ENCODE measurements around the gene ATXN1.

ATXN1 gene

DNA sequence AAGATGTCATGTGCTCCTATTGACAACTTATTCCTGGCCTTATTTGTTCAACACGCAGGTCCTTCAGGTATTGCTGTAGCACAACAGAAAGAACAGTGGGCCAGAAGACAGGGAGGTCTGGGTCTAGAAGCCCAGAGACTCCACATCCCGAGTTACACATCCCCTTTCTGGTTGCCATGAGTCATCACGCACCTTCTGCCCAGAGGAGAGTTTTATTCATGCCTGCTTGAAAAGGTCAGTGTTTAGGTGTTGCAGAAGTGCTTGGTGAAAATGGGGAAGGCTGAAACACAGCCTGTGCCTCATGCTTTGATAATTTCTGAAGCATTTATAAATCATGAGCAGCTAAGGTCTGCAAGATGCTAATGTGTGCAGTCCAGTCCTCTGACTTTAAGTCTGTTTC is 266.5 kb downstream of the ATXN1 start:
- TF ChIP-seq GABPA (IDR thresholded peaks at IDR 0.05; ENCODE audit: low read depth): no peak
- TF ChIP-seq, protein P1, sequence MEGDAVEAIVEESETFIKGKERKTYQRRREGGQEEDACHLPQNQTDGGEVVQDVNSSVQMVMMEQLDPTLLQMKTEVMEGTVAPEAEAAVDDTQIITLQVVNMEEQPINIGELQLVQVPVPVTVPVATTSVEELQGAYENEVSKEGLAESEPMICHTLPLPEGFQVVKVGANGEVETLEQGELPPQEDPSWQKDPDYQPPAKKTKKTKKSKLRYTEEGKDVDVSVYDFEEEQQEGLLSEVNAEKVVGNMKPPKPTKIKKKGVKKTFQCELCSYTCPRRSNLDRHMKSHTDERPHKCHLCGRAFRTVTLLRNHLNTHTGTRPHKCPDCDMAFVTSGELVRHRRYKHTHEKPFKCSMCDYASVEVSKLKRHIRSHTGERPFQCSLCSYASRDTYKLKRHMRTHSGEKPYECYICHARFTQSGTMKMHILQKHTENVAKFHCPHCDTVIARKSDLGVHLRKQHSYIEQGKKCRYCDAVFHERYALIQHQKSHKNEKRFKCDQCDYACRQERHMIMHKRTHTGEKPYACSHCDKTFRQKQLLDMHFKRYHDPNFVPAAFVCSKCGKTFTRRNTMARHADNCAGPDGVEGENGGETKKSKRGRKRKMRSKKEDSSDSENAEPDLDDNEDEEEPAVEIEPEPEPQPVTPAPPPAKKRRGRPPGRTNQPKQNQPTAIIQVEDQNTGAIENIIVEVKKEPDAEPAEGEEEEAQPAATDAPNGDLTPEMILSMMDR (IDR thresholded peaks at IDR 0.05; ENCODE audit: insufficient read depth, low read length): no peak
- peak; percentile 63; the same call in 1 of the 2 replicates for TF ChIP-seq SPI1 (IDR thresholded peaks at IDR 0.05; ENCODE audit: borderline replicate concordance, low read depth)
- Histone ChIP-seq H3K4me3 (replicated peaks; ENCODE audit: insufficient read depth, low read length) (no peak overlapping the region), H3K27ac (replicated peaks) (0 out of 2 replicates have a peak overlapping the region, but pooled peaks have one; percentile 20), H3K27me3 (ENCODE audit: insufficient read depth, poor library complexity, severe bottlenecking) (no peaks in the 10 kb centered on the region)
- DNase-seq (ENCODE audit: low read depth in 1 of 2, low spot score in 1 of 2): peak in 1 of 2 experiments; percentile 57

DNA sequence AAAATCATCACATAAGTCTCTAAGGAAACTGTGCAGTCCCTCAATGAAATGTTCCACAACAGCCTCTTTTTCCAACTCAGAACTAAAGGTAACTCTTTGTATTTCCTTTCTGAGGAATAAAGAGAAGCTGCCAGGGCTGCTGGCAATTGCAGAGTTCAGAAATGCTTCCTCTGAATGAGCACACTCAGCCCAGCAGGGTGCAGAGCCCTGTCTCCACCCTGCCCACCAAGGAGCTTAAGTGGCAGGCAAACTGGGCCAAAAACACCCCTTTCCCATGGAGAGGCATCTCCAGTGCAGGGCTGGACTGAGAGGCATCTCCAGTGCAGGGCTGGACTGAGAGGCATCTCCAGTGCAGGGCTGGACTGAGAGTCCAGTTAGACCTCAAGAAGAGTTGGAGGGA is 267.5 kb downstream of the ATXN1 start:
- Histone ChIP-seq H3K27ac (replicated peaks) (no peak overlapping the region), H3K27me3 (ENCODE audit: insufficient read depth, poor library complexity, severe bottlenecking) (no peaks in the 10 kb centered on the region), H3K4me3 (replicated peaks; ENCODE audit: insufficient read depth, low read length) (no peak overlapping the region)
- DNase-seq (ENCODE audit: low read depth in 1 of 2, low spot score in 1 of 2): no peak
- no peak for TF ChIP-seq POLR2AphosphoS5 (IDR thresholded peaks at IDR 0.05; ENCODE audit: low read depth)
- TF ChIP-seq SPI1 (IDR thresholded peaks at IDR 0.05; ENCODE audit: borderline replicate concordance, low read depth): no peak
- TF ChIP-seq GABPA (IDR thresholded peaks at IDR 0.05; ENCODE audit: low read depth): no peak
- TF ChIP-seq, protein P2, sequence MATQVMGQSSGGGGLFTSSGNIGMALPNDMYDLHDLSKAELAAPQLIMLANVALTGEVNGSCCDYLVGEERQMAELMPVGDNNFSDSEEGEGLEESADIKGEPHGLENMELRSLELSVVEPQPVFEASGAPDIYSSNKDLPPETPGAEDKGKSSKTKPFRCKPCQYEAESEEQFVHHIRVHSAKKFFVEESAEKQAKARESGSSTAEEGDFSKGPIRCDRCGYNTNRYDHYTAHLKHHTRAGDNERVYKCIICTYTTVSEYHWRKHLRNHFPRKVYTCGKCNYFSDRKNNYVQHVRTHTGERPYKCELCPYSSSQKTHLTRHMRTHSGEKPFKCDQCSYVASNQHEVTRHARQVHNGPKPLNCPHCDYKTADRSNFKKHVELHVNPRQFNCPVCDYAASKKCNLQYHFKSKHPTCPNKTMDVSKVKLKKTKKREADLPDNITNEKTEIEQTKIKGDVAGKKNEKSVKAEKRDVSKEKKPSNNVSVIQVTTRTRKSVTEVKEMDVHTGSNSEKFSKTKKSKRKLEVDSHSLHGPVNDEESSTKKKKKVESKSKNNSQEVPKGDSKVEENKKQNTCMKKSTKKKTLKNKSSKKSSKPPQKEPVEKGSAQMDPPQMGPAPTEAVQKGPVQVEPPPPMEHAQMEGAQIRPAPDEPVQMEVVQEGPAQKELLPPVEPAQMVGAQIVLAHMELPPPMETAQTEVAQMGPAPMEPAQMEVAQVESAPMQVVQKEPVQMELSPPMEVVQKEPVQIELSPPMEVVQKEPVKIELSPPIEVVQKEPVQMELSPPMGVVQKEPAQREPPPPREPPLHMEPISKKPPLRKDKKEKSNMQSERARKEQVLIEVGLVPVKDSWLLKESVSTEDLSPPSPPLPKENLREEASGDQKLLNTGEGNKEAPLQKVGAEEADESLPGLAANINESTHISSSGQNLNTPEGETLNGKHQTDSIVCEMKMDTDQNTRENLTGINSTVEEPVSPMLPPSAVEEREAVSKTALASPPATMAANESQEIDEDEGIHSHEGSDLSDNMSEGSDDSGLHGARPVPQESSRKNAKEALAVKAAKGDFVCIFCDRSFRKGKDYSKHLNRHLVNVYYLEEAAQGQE (IDR thresholded peaks at IDR 0.05; ENCODE audit: insufficient replicate concordance, low read depth): no peak
- TF ChIP-seq, protein P1 (IDR thresholded peaks at IDR 0.05; ENCODE audit: insufficient read depth, low read length): no peak

DNA sequence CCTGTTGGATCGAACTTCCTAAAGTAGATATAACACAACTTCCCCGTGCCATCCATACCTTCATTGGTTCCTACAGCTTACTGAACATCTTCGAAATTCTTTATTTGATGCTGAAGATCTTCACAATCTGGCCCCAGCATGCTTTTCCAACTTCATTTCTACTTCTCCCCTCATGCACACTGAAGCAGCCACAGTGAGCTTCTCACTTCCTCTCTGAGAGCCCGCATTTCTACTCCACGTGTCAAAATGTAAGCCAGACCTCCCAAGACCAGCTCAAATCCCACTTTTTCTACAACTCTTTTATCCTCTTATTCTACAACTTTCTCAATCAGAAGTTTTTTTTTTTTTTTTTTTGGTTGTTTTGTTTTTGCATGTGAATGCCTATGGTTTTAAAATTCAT is 268.1 kb downstream of the ATXN1 start:
- H3K27ac ChIP-seq (replicated peaks): peak overlapping the region; percentile 19; the same call in 1 of the 2 replicates

DNA sequence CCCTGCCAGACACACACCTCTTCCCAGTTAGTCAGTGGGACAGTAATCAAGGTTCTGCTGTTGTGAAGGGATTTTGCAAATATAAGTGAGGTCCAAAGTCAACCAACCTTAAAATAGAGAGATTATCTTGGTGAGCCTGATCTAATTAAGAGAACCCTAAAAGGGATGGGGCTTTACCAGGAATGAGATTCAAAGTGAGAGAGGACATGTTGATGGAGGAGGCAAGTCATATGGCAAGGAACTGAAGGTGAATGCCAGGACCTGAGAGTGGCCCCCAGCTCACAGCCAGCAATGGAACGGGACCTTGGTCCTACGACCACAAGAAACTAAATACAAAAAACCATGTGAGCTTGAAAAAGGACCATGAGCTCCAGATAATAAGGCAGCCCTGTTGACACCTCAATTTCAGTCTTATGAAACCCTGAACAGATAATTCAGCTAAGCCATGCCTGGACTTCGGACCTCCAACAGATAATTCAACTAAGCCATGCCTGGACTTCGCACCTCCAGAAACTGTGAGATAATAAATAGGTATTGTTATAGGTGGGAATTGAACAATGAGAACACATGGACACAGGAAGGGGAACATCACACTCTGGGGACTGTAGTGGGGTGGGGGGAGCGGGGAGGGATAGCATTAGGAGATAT is 269.5 kb downstream of the ATXN1 start:
- no peaks in the 10 kb centered on the region for H3K27me3 ChIP-seq (ENCODE audit: insufficient read depth, poor library complexity, severe bottlenecking)
- no peak overlapping the region for H3K27ac ChIP-seq (replicated peaks)
- DNase-seq (ENCODE audit: low read depth in 1 of 2, low spot score in 1 of 2): no peak
- TF ChIP-seq GABPA (IDR thresholded peaks at IDR 0.05; ENCODE audit: low read depth) (no peak), POLR2AphosphoS5 (IDR thresholded peaks at IDR 0.05; ENCODE audit: low read depth) (no peak)
- TF ChIP-seq, protein P1 (IDR thresholded peaks at IDR 0.05; ENCODE audit: insufficient read depth, low read length): no peak
- TF ChIP-seq, protein P2 (IDR thresholded peaks at IDR 0.05; ENCODE audit: insufficient replicate concordance, low read depth): no peak
- H3K4me3 ChIP-seq (replicated peaks; ENCODE audit: insufficient read depth, low read length): no peak overlapping the region

More for the DNA sequence above, 268.1 kb downstream of the ATXN1 start:
- Histone ChIP-seq H3K4me3 (replicated peaks; ENCODE audit: insufficient read depth, low read length) (no peak overlapping the region), H3K27me3 (ENCODE audit: insufficient read depth, poor library complexity, severe bottlenecking) (no peaks in the 10 kb centered on the region)
- peak; percentile 94 for TF ChIP-seq SPI1 (IDR thresholded peaks at IDR 0.05; ENCODE audit: borderline replicate concordance, low read depth)
- TF ChIP-seq, protein P2 (IDR thresholded peaks at IDR 0.05; ENCODE audit: insufficient replicate concordance, low read depth): no peak
- DNase-seq (ENCODE audit: low read depth in 1 of 2, low spot score in 1 of 2): peak in 1 of 2 experiments; percentile 40

Measured in HL-60 (cell line).